ENCODE data around the gene TPP2.

DNA sequence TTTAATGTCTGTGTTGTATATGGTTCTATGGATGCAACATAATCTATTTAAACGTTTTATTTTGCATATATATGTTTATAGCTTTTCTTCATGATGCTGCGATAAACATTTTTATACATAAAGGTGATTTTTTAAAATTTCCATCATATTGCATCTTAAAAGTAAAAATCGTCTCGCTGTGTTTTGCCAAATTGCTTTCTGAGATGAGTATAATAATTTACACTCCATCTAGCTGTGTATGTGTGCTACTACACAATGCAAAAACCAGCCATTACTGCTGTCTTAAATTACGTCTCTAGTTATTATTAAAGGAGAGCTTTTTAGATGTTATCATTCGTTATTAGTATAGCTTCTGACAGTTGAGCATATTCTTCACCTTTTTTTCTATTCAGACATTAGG, 60.8 kb downstream of the TPP2 start:
- TF ChIP-seq, protein P1, sequence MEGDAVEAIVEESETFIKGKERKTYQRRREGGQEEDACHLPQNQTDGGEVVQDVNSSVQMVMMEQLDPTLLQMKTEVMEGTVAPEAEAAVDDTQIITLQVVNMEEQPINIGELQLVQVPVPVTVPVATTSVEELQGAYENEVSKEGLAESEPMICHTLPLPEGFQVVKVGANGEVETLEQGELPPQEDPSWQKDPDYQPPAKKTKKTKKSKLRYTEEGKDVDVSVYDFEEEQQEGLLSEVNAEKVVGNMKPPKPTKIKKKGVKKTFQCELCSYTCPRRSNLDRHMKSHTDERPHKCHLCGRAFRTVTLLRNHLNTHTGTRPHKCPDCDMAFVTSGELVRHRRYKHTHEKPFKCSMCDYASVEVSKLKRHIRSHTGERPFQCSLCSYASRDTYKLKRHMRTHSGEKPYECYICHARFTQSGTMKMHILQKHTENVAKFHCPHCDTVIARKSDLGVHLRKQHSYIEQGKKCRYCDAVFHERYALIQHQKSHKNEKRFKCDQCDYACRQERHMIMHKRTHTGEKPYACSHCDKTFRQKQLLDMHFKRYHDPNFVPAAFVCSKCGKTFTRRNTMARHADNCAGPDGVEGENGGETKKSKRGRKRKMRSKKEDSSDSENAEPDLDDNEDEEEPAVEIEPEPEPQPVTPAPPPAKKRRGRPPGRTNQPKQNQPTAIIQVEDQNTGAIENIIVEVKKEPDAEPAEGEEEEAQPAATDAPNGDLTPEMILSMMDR (IDR thresholded peaks at IDR 0.05), result no peak
- TF ChIP-seq HMGA2 (CRISPR knock-in tag; IDR thresholded peaks at IDR 0.05) (no peak), ZNF671 (CRISPR knock-in tag; IDR thresholded peaks at IDR 0.05) (no peak), ZNF416 (CRISPR knock-in tag; IDR thresholded peaks at IDR 0.05) (no peak), CREM (CRISPR knock-in tag; IDR thresholded peaks at IDR 0.05) (no peak), GABPB1 (CRISPR knock-in tag; IDR thresholded peaks at IDR 0.05) (no peak), E2F1 (CRISPR knock-in tag; IDR thresholded peaks at IDR 0.05) (no peak), AFF4 (CRISPR knock-in tag; IDR thresholded peaks at IDR 0.05; ENCODE audit: borderline replicate concordance) (no peak)
- TF ChIP-seq, protein P2, sequence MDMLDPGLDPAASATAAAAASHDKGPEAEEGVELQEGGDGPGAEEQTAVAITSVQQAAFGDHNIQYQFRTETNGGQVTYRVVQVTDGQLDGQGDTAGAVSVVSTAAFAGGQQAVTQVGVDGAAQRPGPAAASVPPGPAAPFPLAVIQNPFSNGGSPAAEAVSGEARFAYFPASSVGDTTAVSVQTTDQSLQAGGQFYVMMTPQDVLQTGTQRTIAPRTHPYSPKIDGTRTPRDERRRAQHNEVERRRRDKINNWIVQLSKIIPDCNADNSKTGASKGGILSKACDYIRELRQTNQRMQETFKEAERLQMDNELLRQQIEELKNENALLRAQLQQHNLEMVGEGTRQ (CRISPR knock-in tag; IDR thresholded peaks at IDR 0.05), result no peak
- TF ChIP-seq, protein P3, sequence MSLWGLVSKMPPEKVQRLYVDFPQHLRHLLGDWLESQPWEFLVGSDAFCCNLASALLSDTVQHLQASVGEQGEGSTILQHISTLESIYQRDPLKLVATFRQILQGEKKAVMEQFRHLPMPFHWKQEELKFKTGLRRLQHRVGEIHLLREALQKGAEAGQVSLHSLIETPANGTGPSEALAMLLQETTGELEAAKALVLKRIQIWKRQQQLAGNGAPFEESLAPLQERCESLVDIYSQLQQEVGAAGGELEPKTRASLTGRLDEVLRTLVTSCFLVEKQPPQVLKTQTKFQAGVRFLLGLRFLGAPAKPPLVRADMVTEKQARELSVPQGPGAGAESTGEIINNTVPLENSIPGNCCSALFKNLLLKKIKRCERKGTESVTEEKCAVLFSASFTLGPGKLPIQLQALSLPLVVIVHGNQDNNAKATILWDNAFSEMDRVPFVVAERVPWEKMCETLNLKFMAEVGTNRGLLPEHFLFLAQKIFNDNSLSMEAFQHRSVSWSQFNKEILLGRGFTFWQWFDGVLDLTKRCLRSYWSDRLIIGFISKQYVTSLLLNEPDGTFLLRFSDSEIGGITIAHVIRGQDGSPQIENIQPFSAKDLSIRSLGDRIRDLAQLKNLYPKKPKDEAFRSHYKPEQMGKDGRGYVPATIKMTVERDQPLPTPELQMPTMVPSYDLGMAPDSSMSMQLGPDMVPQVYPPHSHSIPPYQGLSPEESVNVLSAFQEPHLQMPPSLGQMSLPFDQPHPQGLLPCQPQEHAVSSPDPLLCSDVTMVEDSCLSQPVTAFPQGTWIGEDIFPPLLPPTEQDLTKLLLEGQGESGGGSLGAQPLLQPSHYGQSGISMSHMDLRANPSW (CRISPR knock-in tag; conservative IDR thresholded peaks at IDR 0.05; ENCODE audit: low read depth), result no peak
